Activated T-helper 1 cell treated with Interleukin-2 at 50 U/mL for 16 hours (primary cell): ENCODE data around the gene OR11L1.

ENCODE experiments used
- DNase-seq: peaks from one replicate; pipeline ENCODE4 v3.0.0-alpha.2; 2020; ENCODE audit warnings: low read depth

Gene OR11L1

GRCh38 chr1:247812637-247813036, 29.1 kb downstream of the OR11L1 start:
- no peak for DNase-seq

- no peak for DNase-seq
Observed at GRCh38 chr1:247797518-247797917, 44.2 kb downstream of the OR11L1 start.
